Nephron progenitor cell (in vitro differentiated cells): ENCODE data around the gene MMP28.
A peak's percentile ranks its signal among the peaks of the same experiment; 100 is the strongest.

Experiments used
- DNase-seq: peaks from one replicate; pipeline ENCODE4 v3.0.0; 2021
- H3K27ac Mint-ChIP-seq: 2 replicates; pipeline ENCODE4 v1.8.0; 2021; ENCODE audit warnings: mild to moderate bottlenecking, moderate library complexity, mixed read lengths
- H3K27me3 Mint-ChIP-seq: 2 replicates; pipeline ENCODE4 v1.8.0; 2021; ENCODE audit warnings: mild to moderate bottlenecking, low read depth, mixed read lengths; ENCODE audit not compliant: poor library complexity
- H3K36me3 Mint-ChIP-seq: 2 replicates; pipeline ENCODE4 v1.8.0; 2021; ENCODE audit warnings: low read depth, mixed read lengths
- H3K4me1 Mint-ChIP-seq: 2 replicates; pipeline ENCODE4 v1.8.0; 2021; ENCODE audit warnings: mixed read lengths
- H3K4me3 Mint-ChIP-seq: 2 replicates; pipeline ENCODE4 v1.8.0; 2021; ENCODE audit warnings: mild to moderate bottlenecking, moderate library complexity, mixed read lengths
- H3K9me3 Mint-ChIP-seq: 2 replicates; pipeline ENCODE4 v1.8.0; 2021; ENCODE audit warnings: mild to moderate bottlenecking, moderate library complexity, mixed read lengths
- CTCF ChIP-seq: fragments of 200-600 bp; sonication (generic); IDR thresholded peaks from 2 replicates; pipeline ENCODE4 v1.5.0; 2021; ENCODE audit warnings: antibody characterized with exemption

Gene MMP28

GRCh38 chr17:35812456-35812855 is 17.0 kb upstream of the MMP28 start:
- no peaks in the 10 kb centered on the region for H3K9me3 Mint-ChIP-seq
- peaks cover 40% of the 10 kb centered on the region for H3K36me3 Mint-ChIP-seq
- H3K27ac Mint-ChIP-seq, result no peak overlapping the region
- no peak for DNase-seq
- H3K4me3 Mint-ChIP-seq, result no peak overlapping the region
- peaks cover 44% of the 10 kb centered on the region for H3K4me1 Mint-ChIP-seq
- peaks cover 2% of the 10 kb centered on the region for H3K27me3 Mint-ChIP-seq
- no peak for TF ChIP-seq CTCF

- H3K36me3 Mint-ChIP-seq, result peaks cover 34% of the 10 kb centered on the region
- no peak for TF ChIP-seq CTCF
- peaks cover 44% of the 10 kb centered on the region for H3K4me1 Mint-ChIP-seq
- peaks cover 4% of the 10 kb centered on the region for H3K27me3 Mint-ChIP-seq
- no peak for DNase-seq
- no peak overlapping the region for H3K27ac Mint-ChIP-seq
- H3K9me3 Mint-ChIP-seq, result no peaks in the 10 kb centered on the region
- H3K4me3 Mint-ChIP-seq, result peak overlapping the region; percentile 73
Measured at GRCh38 chr17:35811759-35812158, 16.3 kb upstream of the MMP28 start.

GRCh38 chr17:35809855-35810461 is 14.5 kb upstream of the MMP28 start:
- Mint-ChIP-seq H3K4me1 (peaks cover 45% of the 10 kb centered on the region), H3K27ac (peak overlapping the region; percentile 100), H3K9me3 (no peaks in the 10 kb centered on the region), H3K27me3 (peaks cover 6% of the 10 kb centered on the region), H3K36me3 (peaks cover 23% of the 10 kb centered on the region), H3K4me3 (peak overlapping the region; percentile 96)
- TF ChIP-seq CTCF, result no peak
- DNase-seq, result no peak

GRCh38 chr17:35808962-35809854 is 13.8 kb upstream of the MMP28 start, which contains the start of gene TAF15:
TSS of gene TAF15 (plus strand) at chr17:35809484. CDS start at chr17:35809570, 86 bp downstream.
- Mint-ChIP-seq H3K27ac (peak within 1 kb of the TSS; percentile 100), H3K4me1 (peaks cover 48% of the 10 kb centered on the region), H3K27me3 (peaks cover 6% of the 10 kb centered on the region), H3K9me3 (no peaks in the 10 kb centered on the region), H3K4me3 (peak within 1 kb of the TSS; percentile 96), H3K36me3 (peaks cover 23% of the 10 kb centered on the region)
- peak; percentile 62 for TF ChIP-seq CTCF
- DNase-seq, result peak; percentile 95

DNA sequence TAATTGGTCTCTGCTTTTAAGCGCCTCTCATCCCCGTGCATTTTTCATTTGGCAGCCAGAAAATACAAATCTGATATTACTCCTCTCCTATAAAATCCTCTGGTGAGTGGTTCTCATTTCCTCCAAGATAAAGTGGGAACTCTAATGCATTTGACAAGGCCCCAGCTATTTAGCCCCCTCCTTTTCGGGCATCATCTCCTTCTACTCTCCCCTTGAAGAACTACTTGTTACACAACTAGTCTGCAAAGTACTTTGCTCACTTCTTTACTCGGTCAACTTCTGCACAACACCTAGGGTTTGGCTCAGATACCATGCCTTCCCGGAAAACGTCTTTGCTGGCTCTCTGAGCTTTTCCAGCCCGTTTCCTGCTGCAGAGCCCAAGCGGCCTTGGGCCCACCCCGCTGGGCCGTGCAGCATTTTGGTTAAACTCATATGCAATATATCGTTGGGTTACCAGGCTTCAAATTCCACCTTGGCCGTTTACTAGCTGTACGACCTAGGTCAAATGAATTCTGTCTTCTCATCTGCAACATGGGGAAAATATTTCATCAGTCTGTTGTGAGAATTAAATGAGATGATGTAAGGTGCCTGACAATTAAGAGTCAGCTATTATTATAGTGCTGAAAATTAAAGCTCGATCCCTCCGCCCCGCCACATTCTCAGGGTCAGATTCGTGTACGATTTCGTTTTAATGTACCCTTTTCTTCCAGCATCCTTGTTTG is 13.0 kb upstream of the MMP28 start:
- DNase-seq, result no peak
- Mint-ChIP-seq H3K9me3 (no peaks in the 10 kb centered on the region), H3K27me3 (peaks cover 7% of the 10 kb centered on the region), H3K27ac (peak overlapping the region; percentile 100), H3K36me3 (peaks cover 15% of the 10 kb centered on the region), H3K4me1 (peaks cover 42% of the 10 kb centered on the region), H3K4me3 (peak overlapping the region; percentile 96)
- no peak for TF ChIP-seq CTCF
